ENCODE data around the gene SNX30.

Gene SNX30

GRCh38 chr9:112864982-112865381, 114.4 kb downstream of the SNX30 start:
- Histone ChIP-seq H3K9ac (ENCODE audit: low read length) (no peak overlapping the region), H3K4me2 (ENCODE audit: low read length) (no peak overlapping the region)

GRCh38 chr9:112866662-112867274, 116.2 kb downstream of the SNX30 start:
- no peak overlapping the region for H3K4ac ChIP-seq (ENCODE audit: low read depth, low read length)
- no peak overlapping the region for H3K4me2 ChIP-seq (ENCODE audit: low read length)
- no peak overlapping the region for H3K18ac ChIP-seq (ENCODE audit: low read length)

More at GRCh38 chr9:112864982-112865381, 114.4 kb downstream of the SNX30 start:
- DNase-seq, result no peak
- H2BK12ac ChIP-seq (ENCODE audit: low read length), result no peak overlapping the region
- H2BK5ac ChIP-seq (ENCODE audit: low read depth, low read length, poor library complexity), result no peak overlapping the region
- H2BK120ac ChIP-seq (ENCODE audit: insufficient read depth, low read length, poor library complexity), result no peak overlapping the region
- no peaks in the 10 kb centered on the region for H3K9me3 ChIP-seq (ENCODE audit: insufficient read depth, low read depth, low read length)
- no peak overlapping the region for H4K12ac ChIP-seq (ENCODE audit: low read depth, low read length)
- no peak overlapping the region for H4K91ac ChIP-seq (ENCODE audit: low read depth, low read length)
- H3K14ac ChIP-seq (ENCODE audit: low read length), result no peak overlapping the region
- H3K36me3 ChIP-seq (ENCODE audit: control insufficient read depth in 1 of 2, insufficient read depth in 2 of 2, low read length in 2 of 2), result peaks cover 4 to 19% of the 10 kb centered on the region in 2 experiments
- H2AK5ac ChIP-seq (ENCODE audit: low read length), result no peak overlapping the region
- H4K8ac ChIP-seq (ENCODE audit: low read depth, low read length), result no peak overlapping the region
- no peak overlapping the region for H3K23ac ChIP-seq (ENCODE audit: low read length)
- peaks cover 0 to 4% of the 10 kb centered on the region in 2 experiments for H3K4me1 ChIP-seq (ENCODE audit: control insufficient read depth in 1 of 2, insufficient read depth in 2 of 2, low read length in 2 of 2)
- peak overlapping the region; percentile 9 for H3K4me3 ChIP-seq (ENCODE audit: low read depth, low read length)
- 100% methylated on average over 1 of the region's 7 CpGs for WGBS (ENCODE audit: extremely low coverage, insufficient coverage, insufficient read length)
- no peaks in the 10 kb centered on the region for H3K79me1 ChIP-seq (ENCODE audit: low read length)
- H3K27me3 ChIP-seq (ENCODE audit: insufficient read depth, low read length), result no peaks in the 10 kb centered on the region
- no peak overlapping the region for H3K27ac ChIP-seq (ENCODE audit: low read depth, low read length)
- H3K18ac ChIP-seq (ENCODE audit: low read length), result no peak overlapping the region
- H3K79me2 ChIP-seq (ENCODE audit: control insufficient read depth, insufficient read depth, low read length, poor library complexity), result no peaks in the 10 kb centered on the region
- H2AFZ ChIP-seq (ENCODE audit: insufficient read depth, low read length, poor library complexity), result no peak overlapping the region
- no peak overlapping the region for H3K4ac ChIP-seq (ENCODE audit: low read depth, low read length)

GRCh38 chr9:112867275-112867991, 116.9 kb downstream of the SNX30 start:
- Histone ChIP-seq H3K79me2 (ENCODE audit: control insufficient read depth, insufficient read depth, low read length, poor library complexity) (no peaks in the 10 kb centered on the region), H3K79me1 (ENCODE audit: low read length) (no peaks in the 10 kb centered on the region), H3K27me3 (ENCODE audit: insufficient read depth, low read length) (no peaks in the 10 kb centered on the region), H4K12ac (ENCODE audit: low read depth, low read length) (no peak overlapping the region), H3K9me3 (ENCODE audit: insufficient read depth, low read depth, low read length) (no peaks in the 10 kb centered on the region), H4K8ac (ENCODE audit: low read depth, low read length) (no peak overlapping the region), H3K18ac (ENCODE audit: low read length) (no peak overlapping the region), H3K4ac (ENCODE audit: low read depth, low read length) (no peak overlapping the region), H3K14ac (ENCODE audit: low read length) (no peak overlapping the region), H3K36me3 (ENCODE audit: control insufficient read depth in 1 of 2, insufficient read depth in 2 of 2, low read length in 2 of 2) (peaks cover 4 to 24% of the 10 kb centered on the region in 2 experiments), H3K23ac (ENCODE audit: low read length) (no peak overlapping the region), H2BK120ac (ENCODE audit: insufficient read depth, low read length, poor library complexity) (no peak overlapping the region), H3K4me3 (ENCODE audit: low read depth, low read length) (no peak overlapping the region), H2AFZ (ENCODE audit: insufficient read depth, low read length, poor library complexity) (no peak overlapping the region), H2AK5ac (ENCODE audit: low read length) (no peak overlapping the region), H3K4me1 (ENCODE audit: control insufficient read depth in 1 of 2, insufficient read depth in 2 of 2, low read length in 2 of 2) (peaks cover 6 to 9% of the 10 kb centered on the region in 2 experiments), H3K4me2 (ENCODE audit: low read length) (no peak overlapping the region), H3K9ac (ENCODE audit: low read length) (no peak overlapping the region), H2BK5ac (ENCODE audit: low read depth, low read length, poor library complexity) (no peak overlapping the region), H2BK12ac (ENCODE audit: low read length) (no peak overlapping the region), H4K91ac (ENCODE audit: low read depth, low read length) (no peak overlapping the region), H3K27ac (ENCODE audit: low read depth, low read length) (no peak overlapping the region)
- 100% methylated on average over 1 of the region's 3 CpGs for WGBS (ENCODE audit: extremely low coverage, insufficient coverage, insufficient read length)
- peak; percentile 34 to 70 for DNase-seq

More at GRCh38 chr9:112866662-112867274, 116.2 kb downstream of the SNX30 start:
- H3K27ac ChIP-seq (ENCODE audit: low read depth, low read length), result no peak overlapping the region
- H3K9me3 ChIP-seq (ENCODE audit: insufficient read depth, low read depth, low read length), result no peaks in the 10 kb centered on the region
- peaks cover 6 to 9% of the 10 kb centered on the region in 2 experiments for H3K4me1 ChIP-seq (ENCODE audit: control insufficient read depth in 1 of 2, insufficient read depth in 2 of 2, low read length in 2 of 2)
- peak; percentile 38 to 57 for DNase-seq
- H3K79me1 ChIP-seq (ENCODE audit: low read length), result no peaks in the 10 kb centered on the region
- no peak overlapping the region for H3K4me3 ChIP-seq (ENCODE audit: low read depth, low read length)
- H3K23ac ChIP-seq (ENCODE audit: low read length), result no peak overlapping the region
- H2BK5ac ChIP-seq (ENCODE audit: low read depth, low read length, poor library complexity), result no peak overlapping the region
- H3K14ac ChIP-seq (ENCODE audit: low read length), result no peak overlapping the region
- no peak overlapping the region for H2AK5ac ChIP-seq (ENCODE audit: low read length)
- no peaks in the 10 kb centered on the region for H3K79me2 ChIP-seq (ENCODE audit: control insufficient read depth, insufficient read depth, low read length, poor library complexity)
- no peak overlapping the region for H3K9ac ChIP-seq (ENCODE audit: low read length)
- H4K12ac ChIP-seq (ENCODE audit: low read depth, low read length), result no peak overlapping the region
- no peak overlapping the region for H2BK120ac ChIP-seq (ENCODE audit: insufficient read depth, low read length, poor library complexity)
- no peak overlapping the region for H2AFZ ChIP-seq (ENCODE audit: insufficient read depth, low read length, poor library complexity)
- H4K8ac ChIP-seq (ENCODE audit: low read depth, low read length), result no peak overlapping the region
- H3K27me3 ChIP-seq (ENCODE audit: insufficient read depth, low read length), result no peaks in the 10 kb centered on the region
- H2BK12ac ChIP-seq (ENCODE audit: low read length), result no peak overlapping the region
- H4K91ac ChIP-seq (ENCODE audit: low read depth, low read length), result no peak overlapping the region
- peaks cover 4 to 19% of the 10 kb centered on the region in 2 experiments for H3K36me3 ChIP-seq (ENCODE audit: control insufficient read depth in 1 of 2, insufficient read depth in 2 of 2, low read length in 2 of 2)
- WGBS (ENCODE audit: extremely low coverage, insufficient coverage, insufficient read length), result no CpG with 5 or more reads among the region's 1 CpG

- Histone ChIP-seq H3K36me3 (ENCODE audit: control insufficient read depth in 1 of 2, insufficient read depth in 2 of 2, low read length in 2 of 2) (peaks cover 4 to 25% of the 10 kb centered on the region in 2 experiments), H3K4me3 (ENCODE audit: low read depth, low read length) (no peak overlapping the region), H4K8ac (ENCODE audit: low read depth, low read length) (no peak overlapping the region), H2BK12ac (ENCODE audit: low read length) (no peak overlapping the region), H2AFZ (ENCODE audit: insufficient read depth, low read length, poor library complexity) (no peak overlapping the region), H3K14ac (ENCODE audit: low read length) (no peak overlapping the region), H2BK120ac (ENCODE audit: insufficient read depth, low read length, poor library complexity) (no peak overlapping the region), H4K91ac (ENCODE audit: low read depth, low read length) (no peak overlapping the region), H3K9ac (ENCODE audit: low read length) (no peak overlapping the region), H3K23ac (ENCODE audit: low read length) (no peak overlapping the region), H3K4me2 (ENCODE audit: low read length) (no peak overlapping the region), H3K4me1 (ENCODE audit: control insufficient read depth in 1 of 2, insufficient read depth in 2 of 2, low read length in 2 of 2) (peaks cover 6 to 9% of the 10 kb centered on the region in 2 experiments), H3K79me2 (ENCODE audit: control insufficient read depth, insufficient read depth, low read length, poor library complexity) (no peaks in the 10 kb centered on the region), H4K12ac (ENCODE audit: low read depth, low read length) (no peak overlapping the region), H3K27ac (ENCODE audit: low read depth, low read length) (no peak overlapping the region), H3K27me3 (ENCODE audit: insufficient read depth, low read length) (no peaks in the 10 kb centered on the region), H3K79me1 (ENCODE audit: low read length) (no peaks in the 10 kb centered on the region), H3K4ac (ENCODE audit: low read depth, low read length) (no peak overlapping the region), H2BK5ac (ENCODE audit: low read depth, low read length, poor library complexity) (no peak overlapping the region), H2AK5ac (ENCODE audit: low read length) (no peak overlapping the region), H3K9me3 (ENCODE audit: insufficient read depth, low read depth, low read length) (no peaks in the 10 kb centered on the region), H3K18ac (ENCODE audit: low read length) (no peak overlapping the region)
- WGBS (ENCODE audit: extremely low coverage, insufficient coverage, insufficient read length), result no CpG with 5 or more reads among the region's 10 CpGs
- DNase-seq, result no peak
Measured at GRCh38 chr9:112868461-112868860, 117.9 kb downstream of the SNX30 start.
